ENCODE measurements around the gene SPAM1. TPM values are rescaled to one million over a fixed set of nuclear protein-coding genes. Genes with fewer than 3 reads are reported as not detected.

SPAM1 gene
- total RNA-seq, 1 donor from 2014 or later: not detected

DNA sequence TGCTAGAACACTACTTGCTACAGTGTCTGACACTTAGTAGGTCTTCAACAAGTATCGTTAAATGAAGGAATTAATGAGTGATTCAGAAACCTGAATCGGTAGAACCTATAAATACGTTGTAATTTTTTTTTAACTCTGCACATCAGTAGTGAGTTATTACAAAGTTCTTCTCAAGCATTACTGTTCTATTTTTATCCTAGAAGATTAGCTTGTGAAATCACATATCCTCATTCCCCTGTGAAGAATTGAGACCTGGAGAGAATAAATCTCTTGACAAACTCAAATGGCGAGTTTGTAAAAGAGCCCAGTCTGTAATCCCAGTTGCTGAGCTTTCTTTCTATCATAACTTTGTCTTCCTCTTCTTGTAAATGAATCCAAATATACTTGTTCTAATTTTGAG is 45.4 kb upstream of the SPAM1 start:
- Histone ChIP-seq H4K20me1 (ENCODE audit: insufficient read depth, low read length) (no peaks in the 10 kb centered on the region), H3K36me3 (ENCODE audit: insufficient read depth, low read length) (no peaks in the 10 kb centered on the region), H3K9ac (ENCODE audit: low read length) (no peak overlapping the region), H3K27ac (ENCODE audit: low read depth, low read length) (no peak overlapping the region), H2AFZ (ENCODE audit: low read depth, low read length) (no peak overlapping the region), H3K4me3 (ENCODE audit: insufficient read depth, low read depth, low read length) (no peak overlapping the region), H3K4me1 (ENCODE audit: insufficient read depth, low read length) (no peaks in the 10 kb centered on the region), H3K27me3 (ENCODE audit: insufficient read depth, low read length) (no peaks in the 10 kb centered on the region), H3K4me2 (ENCODE audit: low read length) (no peak overlapping the region), H3K9me3 (ENCODE audit: insufficient read depth, low read depth, low read length) (no peaks in the 10 kb centered on the region), H3K79me2 (ENCODE audit: insufficient read depth, low read length) (no peaks in the 10 kb centered on the region)
- H3K9me3 Mint-ChIP-seq (ENCODE audit: unreplicated experiment): peaks cover 4% of the 10 kb centered on the region
- DNase-seq (ENCODE audit: low read depth): no peak
- H3K4me1 Mint-ChIP-seq (ENCODE audit: low read depth, unreplicated experiment): no peaks in the 10 kb centered on the region
- H3K27ac Mint-ChIP-seq (ENCODE audit: unreplicated experiment): no peak overlapping the region
- no peak for FAIRE-seq
- no peak overlapping the region for H3K4me3 Mint-ChIP-seq (ENCODE audit: unreplicated experiment)
- TF ChIP-seq EZH2 (IDR thresholded peaks at IDR 0.05; ENCODE audit: insufficient read depth, low read length) (no peak), CTCF (IDR thresholded peaks at IDR 0.05; ENCODE audit: insufficient read depth, low read depth, low read length) (no peak)
- H3K36me3 Mint-ChIP-seq (ENCODE audit: low read depth, unreplicated experiment): no peaks in the 10 kb centered on the region
- no peaks in the 10 kb centered on the region for H3K27me3 Mint-ChIP-seq (ENCODE audit: low read depth, unreplicated experiment)

GRCh38 chr7:123881300-123881699 is 43.7 kb upstream of the SPAM1 start:
- no peak for DNase-seq (ENCODE audit: low read depth)
- Histone ChIP-seq H3K4me1 (ENCODE audit: insufficient read depth, low read length) (no peaks in the 10 kb centered on the region), H3K4me3 (ENCODE audit: insufficient read depth, low read depth, low read length) (no peak overlapping the region), H3K9me3 (ENCODE audit: insufficient read depth, low read depth, low read length) (no peaks in the 10 kb centered on the region), H3K9ac (ENCODE audit: low read length) (no peak overlapping the region), H3K79me2 (ENCODE audit: insufficient read depth, low read length) (no peaks in the 10 kb centered on the region), H3K36me3 (ENCODE audit: insufficient read depth, low read length) (no peaks in the 10 kb centered on the region), H4K20me1 (ENCODE audit: insufficient read depth, low read length) (no peaks in the 10 kb centered on the region), H3K27ac (ENCODE audit: low read depth, low read length) (no peak overlapping the region), H2AFZ (ENCODE audit: low read depth, low read length) (no peak overlapping the region), H3K4me2 (ENCODE audit: low read length) (no peak overlapping the region), H3K27me3 (ENCODE audit: insufficient read depth, low read length) (no peaks in the 10 kb centered on the region)
- no peaks in the 10 kb centered on the region for H3K4me1 Mint-ChIP-seq (ENCODE audit: low read depth, unreplicated experiment)
- no peaks in the 10 kb centered on the region for H3K27me3 Mint-ChIP-seq (ENCODE audit: low read depth, unreplicated experiment)
- no peak for TF ChIP-seq EZH2 (IDR thresholded peaks at IDR 0.05; ENCODE audit: insufficient read depth, low read length)
- no peak for TF ChIP-seq CTCF (IDR thresholded peaks at IDR 0.05; ENCODE audit: insufficient read depth, low read depth, low read length)
- H3K9me3 Mint-ChIP-seq (ENCODE audit: unreplicated experiment): peaks cover 4% of the 10 kb centered on the region
- no peak for FAIRE-seq
- no peak overlapping the region for H3K4me3 Mint-ChIP-seq (ENCODE audit: unreplicated experiment)
- H3K27ac Mint-ChIP-seq (ENCODE audit: unreplicated experiment): no peak overlapping the region
- H3K36me3 Mint-ChIP-seq (ENCODE audit: low read depth, unreplicated experiment): no peaks in the 10 kb centered on the region

GRCh38 chr7:123883154-123883553 is 41.9 kb upstream of the SPAM1 start:
- Histone ChIP-seq H4K20me1 (ENCODE audit: insufficient read depth, low read length) (no peaks in the 10 kb centered on the region), H3K79me2 (ENCODE audit: insufficient read depth, low read length) (no peaks in the 10 kb centered on the region), H3K4me2 (ENCODE audit: low read length) (no peak overlapping the region), H3K9me3 (ENCODE audit: insufficient read depth, low read depth, low read length) (no peaks in the 10 kb centered on the region), H3K4me3 (ENCODE audit: insufficient read depth, low read depth, low read length) (no peak overlapping the region), H2AFZ (ENCODE audit: low read depth, low read length) (no peak overlapping the region), H3K36me3 (ENCODE audit: insufficient read depth, low read length) (no peaks in the 10 kb centered on the region), H3K9ac (ENCODE audit: low read length) (no peak overlapping the region), H3K27ac (ENCODE audit: low read depth, low read length) (no peak overlapping the region), H3K4me1 (ENCODE audit: insufficient read depth, low read length) (no peaks in the 10 kb centered on the region), H3K27me3 (ENCODE audit: insufficient read depth, low read length) (no peaks in the 10 kb centered on the region)
- FAIRE-seq (no peak), DNase-seq (ENCODE audit: low read depth) (no peak)
- H3K27ac Mint-ChIP-seq (ENCODE audit: unreplicated experiment): no peak overlapping the region
- no peaks in the 10 kb centered on the region for H3K4me1 Mint-ChIP-seq (ENCODE audit: low read depth, unreplicated experiment)
- peaks cover 4% of the 10 kb centered on the region for H3K9me3 Mint-ChIP-seq (ENCODE audit: unreplicated experiment)
- no peaks in the 10 kb centered on the region for H3K36me3 Mint-ChIP-seq (ENCODE audit: low read depth, unreplicated experiment)
- H3K4me3 Mint-ChIP-seq (ENCODE audit: unreplicated experiment): no peak overlapping the region
- H3K27me3 Mint-ChIP-seq (ENCODE audit: low read depth, unreplicated experiment): no peaks in the 10 kb centered on the region
- no peak for TF ChIP-seq CTCF (IDR thresholded peaks at IDR 0.05; ENCODE audit: insufficient read depth, low read depth, low read length)
- no peak for TF ChIP-seq EZH2 (IDR thresholded peaks at IDR 0.05; ENCODE audit: insufficient read depth, low read length)
